ENCODE results near the gene ZDHHC7. TPM values are rescaled to one million over a fixed set of nuclear protein-coding genes. Genes with fewer than 3 reads are reported as not detected.

The ZDHHC7 gene
- total RNA-seq, 1 experiment from 2014 or later = 49.1 TPM

Other genes starting within 250 kb of the ZDHHC7 start
- 0.40 TPM in 2 replicates for gene CRISPLD2, start 191.6 kb downstream of the ZDHHC7 start, total RNA-seq (2014; rRNA removed; shearing (Covaris generic))
- gene KIAA0513, start 16.3 kb upstream of the ZDHHC7 start, total RNA-seq (2014; rRNA removed; shearing (Covaris generic)) = 2.4 and 2.9 TPM in 2 replicates
- not detected in 2 replicates for gene CIBAR2, start 100.9 kb upstream of the ZDHHC7 start, total RNA-seq (2014; rRNA removed; shearing (Covaris generic))

Measured in SK-MEL-5 (cell line).